22Rv1 (cell line): ENCODE measurements around the gene ZDBF2.
"Not testable (repeated sequence)": the region's sequence is repeated elsewhere in the genome, so short reads cannot be mapped to it uniquely, and the experiment has no call there.

Experiments used
- H3K27ac ChIP-seq: fragments of 450-650 bp; 2 replicates; pipeline ENCODE4 v1.5.1; 2017
- ZFX ChIP-seq: fragments of 450-650 bp; IDR thresholded peaks from 2 replicates; pipeline ENCODE4 v1.6.1; 2017; ENCODE audit warnings: antibody characterized with exemption, borderline replicate concordance
- TF ChIP-seq, protein P1 (sequence below): fragments of 450-650 bp; IDR thresholded peaks from 2 replicates; pipeline ENCODE4 v1.5.1; 2017; ENCODE audit warnings: mild to moderate bottlenecking

ZDBF2 gene

DNA sequence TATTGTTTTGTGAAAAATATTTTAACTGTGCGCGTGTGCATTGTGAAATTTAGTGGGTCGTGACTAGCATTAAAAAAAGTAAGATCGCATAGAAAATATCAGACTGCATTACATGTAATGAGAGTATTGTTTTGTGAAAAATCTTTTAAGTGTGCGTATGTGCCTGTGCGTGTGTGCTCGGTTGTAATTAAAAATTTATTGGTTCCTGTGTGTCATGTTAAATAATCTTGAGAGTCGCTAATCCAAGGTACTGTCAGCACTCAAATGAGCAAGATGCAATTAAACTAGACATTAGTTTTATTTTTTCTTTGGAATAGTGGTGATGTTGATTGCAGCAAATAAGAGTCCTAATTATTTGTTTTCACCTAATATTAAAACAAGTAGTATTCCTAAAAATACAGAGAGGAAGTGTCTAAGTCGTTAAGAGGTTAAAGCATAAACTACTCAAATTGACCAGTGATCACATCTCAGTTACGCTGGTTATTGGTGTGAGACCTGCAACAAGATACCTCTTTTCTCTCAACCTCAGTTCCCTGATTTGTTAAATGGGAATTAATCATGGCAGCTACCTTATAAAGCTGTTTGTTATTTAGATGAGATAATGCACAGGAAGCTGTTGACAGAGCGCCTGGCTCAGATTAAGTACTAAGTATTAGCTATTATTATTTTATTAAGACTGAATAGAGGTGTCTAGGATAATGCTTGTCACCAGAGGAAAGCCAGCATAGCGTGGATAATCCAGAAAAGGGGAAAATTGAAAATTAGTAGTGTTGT is 1.9 kb downstream of the ZDBF2 start:
- TF ChIP-seq, protein P1, sequence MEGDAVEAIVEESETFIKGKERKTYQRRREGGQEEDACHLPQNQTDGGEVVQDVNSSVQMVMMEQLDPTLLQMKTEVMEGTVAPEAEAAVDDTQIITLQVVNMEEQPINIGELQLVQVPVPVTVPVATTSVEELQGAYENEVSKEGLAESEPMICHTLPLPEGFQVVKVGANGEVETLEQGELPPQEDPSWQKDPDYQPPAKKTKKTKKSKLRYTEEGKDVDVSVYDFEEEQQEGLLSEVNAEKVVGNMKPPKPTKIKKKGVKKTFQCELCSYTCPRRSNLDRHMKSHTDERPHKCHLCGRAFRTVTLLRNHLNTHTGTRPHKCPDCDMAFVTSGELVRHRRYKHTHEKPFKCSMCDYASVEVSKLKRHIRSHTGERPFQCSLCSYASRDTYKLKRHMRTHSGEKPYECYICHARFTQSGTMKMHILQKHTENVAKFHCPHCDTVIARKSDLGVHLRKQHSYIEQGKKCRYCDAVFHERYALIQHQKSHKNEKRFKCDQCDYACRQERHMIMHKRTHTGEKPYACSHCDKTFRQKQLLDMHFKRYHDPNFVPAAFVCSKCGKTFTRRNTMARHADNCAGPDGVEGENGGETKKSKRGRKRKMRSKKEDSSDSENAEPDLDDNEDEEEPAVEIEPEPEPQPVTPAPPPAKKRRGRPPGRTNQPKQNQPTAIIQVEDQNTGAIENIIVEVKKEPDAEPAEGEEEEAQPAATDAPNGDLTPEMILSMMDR, result no peak
- no peak for TF ChIP-seq ZFX
- no peak overlapping the region; the same call in 1 of the 2 replicates for H3K27ac ChIP-seq

DNA sequence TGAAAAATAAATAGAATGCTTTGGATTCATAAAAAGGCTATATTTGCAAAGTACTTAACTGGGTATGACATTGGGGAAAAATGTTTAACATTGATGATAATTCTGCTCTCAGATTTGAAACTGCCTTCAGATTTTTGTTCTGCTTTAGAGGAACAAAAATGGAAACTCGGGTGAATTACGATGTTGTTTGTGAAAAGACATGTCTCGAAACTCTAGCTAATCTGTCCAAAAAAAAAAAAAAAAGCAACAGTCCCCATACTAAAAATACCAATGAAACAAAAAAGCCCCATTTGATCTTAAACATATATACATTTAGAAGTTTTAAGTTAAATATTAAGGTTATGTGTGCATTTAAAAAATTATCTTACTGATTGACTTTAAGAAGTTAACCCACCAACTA is 3.0 kb downstream of the ZDBF2 start:
- no peak for TF ChIP-seq ZFX
- no peak overlapping the region for H3K27ac ChIP-seq

DNA sequence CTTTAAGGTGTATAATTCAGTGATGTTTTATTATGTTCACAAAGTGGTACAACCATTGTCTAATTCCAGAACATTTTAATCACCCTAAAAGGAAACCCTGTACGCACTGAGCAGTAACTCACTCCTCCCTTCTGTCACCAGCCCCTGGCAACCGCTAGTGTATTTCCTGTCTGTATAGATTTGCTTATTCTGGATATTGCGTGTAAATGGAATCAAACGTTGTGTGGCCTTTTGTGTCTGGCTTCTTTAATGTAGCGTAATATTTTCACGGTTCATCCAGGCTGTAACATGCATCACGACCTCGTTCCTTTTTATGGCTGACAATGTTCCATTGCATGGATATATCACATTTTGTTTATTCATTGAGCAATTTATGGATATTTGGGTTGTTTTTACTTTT is 8.3 kb downstream of the ZDBF2 start:
- TF ChIP-seq, protein P1, result no peak
- no peak for TF ChIP-seq ZFX
- H3K27ac ChIP-seq, result no peak overlapping the region

DNA sequence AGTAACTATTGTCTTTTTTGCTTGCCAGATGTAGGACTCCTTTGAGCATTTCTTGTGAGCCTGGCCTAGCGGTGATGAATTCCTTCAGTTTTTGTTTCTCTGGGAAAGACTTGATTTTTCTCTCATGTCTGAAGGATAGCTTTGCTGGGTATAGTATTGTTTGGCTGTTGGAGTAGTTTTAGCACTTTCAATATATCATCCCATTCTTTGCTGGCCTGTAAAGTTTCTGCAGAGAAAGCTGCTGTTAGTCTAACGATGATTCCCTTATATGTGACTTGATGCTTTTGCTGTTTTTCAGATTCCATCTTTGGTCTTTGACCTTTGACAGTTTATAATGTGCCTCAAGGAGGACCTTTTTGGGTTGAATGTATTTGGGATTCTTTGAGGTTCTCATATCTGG is 12.7 kb downstream of the ZDBF2 start:
- TF ChIP-seq, protein P1, result no peak
- TF ChIP-seq ZFX, result no peak
- H3K27ac ChIP-seq, result no peak overlapping the region

DNA sequence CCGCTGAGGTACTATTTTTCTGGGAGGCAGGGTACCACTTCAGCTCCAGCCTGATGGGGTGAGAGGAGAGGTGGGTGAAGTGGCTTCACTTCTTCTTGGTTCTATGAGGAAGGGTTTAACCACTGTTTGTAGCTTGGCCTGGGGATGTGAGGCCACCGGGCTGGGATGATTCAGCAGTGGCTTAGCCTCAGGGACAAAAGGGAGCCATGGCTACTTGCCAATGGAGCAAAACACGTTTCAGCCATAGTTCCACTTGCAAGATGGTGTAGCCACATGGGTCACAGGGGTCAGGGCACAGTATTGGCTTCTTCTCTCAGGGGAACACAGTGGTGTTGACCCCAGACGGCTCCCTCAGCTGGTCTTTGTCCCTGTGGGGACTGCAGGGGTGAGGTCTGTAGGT is 14.9 kb downstream of the ZDBF2 start:
- TF ChIP-seq ZFX, result no peak
- TF ChIP-seq, protein P1, result no peak
- no peak overlapping the region for H3K27ac ChIP-seq

DNA sequence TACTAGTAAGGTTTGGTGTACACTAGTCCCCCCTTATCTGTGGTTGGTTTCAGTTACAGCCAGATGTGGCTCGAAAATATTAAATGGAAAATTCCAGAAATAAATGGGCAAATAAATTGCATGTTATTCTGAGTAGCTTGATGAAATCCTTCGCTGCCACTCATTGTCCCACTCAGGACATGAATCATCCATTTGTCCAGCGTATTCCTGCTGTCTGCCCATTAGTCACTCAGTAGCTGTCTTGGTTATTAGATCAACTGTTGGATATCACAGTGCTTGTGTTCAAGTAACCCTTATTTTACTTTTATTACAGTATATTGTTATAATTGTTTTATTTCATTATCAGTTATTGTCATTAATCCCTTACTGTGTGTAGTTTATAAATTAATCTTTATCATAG is 21.7 kb downstream of the ZDBF2 start:
- TF ChIP-seq ZFX, result no peak
- TF ChIP-seq, protein P1, result no peak
- no peak overlapping the region for H3K27ac ChIP-seq

DNA sequence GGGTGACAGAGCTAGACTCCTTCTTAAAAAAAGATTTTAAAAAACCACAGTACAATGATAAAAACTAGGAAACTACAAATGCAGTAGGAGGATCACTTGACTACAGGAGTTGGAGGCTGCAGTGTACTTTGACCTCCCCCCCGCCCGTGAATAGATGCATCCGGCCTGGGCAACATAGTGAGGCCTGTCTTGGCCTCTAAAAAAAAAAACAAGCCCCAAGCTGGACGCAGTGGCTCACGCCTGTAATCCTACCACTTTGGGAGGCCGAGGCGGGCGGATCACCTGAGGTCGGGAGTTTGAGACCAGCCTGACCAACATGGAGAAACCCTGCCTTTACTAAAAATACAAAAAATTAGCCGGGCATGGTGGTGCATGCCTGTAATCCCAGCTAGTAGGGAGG is 25.1 kb downstream of the ZDBF2 start:
- H3K27ac ChIP-seq, result not testable (repeated sequence)

DNA sequence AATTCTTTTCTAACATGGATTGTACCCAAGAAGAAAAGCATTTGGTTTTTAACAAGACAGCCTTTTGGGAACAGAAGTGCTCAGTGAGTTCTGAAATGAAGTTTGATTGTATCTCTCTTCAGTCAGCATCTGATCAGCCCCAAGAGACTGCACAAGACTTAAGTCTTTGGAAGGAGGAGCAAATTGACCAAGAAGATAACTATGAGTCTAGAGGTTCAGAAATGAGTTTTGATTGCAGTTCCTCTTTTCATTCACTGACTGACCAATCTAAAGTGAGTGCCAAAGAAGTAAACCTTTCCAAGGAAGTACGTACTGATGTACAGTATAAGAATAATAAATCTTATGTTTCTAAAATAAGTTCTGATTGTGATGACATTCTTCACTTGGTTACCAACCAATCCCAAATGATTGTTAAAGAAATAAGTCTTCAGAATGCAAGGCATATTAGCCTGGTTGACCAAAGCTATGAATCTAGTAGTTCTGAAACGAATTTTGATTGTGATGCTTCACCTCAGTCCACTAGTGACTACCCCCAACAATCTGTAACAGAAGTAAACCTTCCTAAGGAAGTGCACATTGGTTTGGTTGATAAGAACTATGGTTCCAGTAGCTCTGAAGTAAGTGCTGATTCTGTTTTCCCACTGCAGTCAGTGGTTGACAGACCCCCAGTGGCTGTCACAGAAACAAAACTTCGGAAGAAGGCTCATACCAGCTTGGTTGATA is 31.2 kb downstream of the ZDBF2 start:
- no peak for TF ChIP-seq ZFX
- TF ChIP-seq, protein P1, result no peak
- H3K27ac ChIP-seq, result no peak overlapping the region
